GM12878 (cell line): Measurements from ENCODE around the gene CCDC47. TPM values are rescaled to one million over a fixed set of nuclear protein-coding genes. Genes with fewer than 3 reads are reported as not detected.
"Not testable (repeated sequence)": the region's sequence is repeated elsewhere in the genome, so short reads cannot be mapped to it uniquely, and the experiment has no call there.

ENCODE experiments used
- ATAC-seq: fragments of 200-7000 bp; cut with Tn5 transposase; 3 replicates; pipeline ENCODE4 v1.9.1; 2020; ENCODE audit warnings: mild to moderate bottlenecking, moderate library complexity
- BruUV-seq: library from RNA; stranded (reverse); fragments of 400-500 nt; replicated peaks from 2 replicates; lab custom pipeline; 2021; lab: Mats Ljungman, UMichigan
- CTCF ChIA-PET: fragments of 300-600 bp; sonication (Branson Sonifier 250); formaldehyde crosslinking; extraction: SDS; loops from one replicate; lab custom pipeline; 2021; ENCODE audit warnings: inconsistent platforms; lab: Yijun Ruan, JAX
- POLR2A ChIA-PET: fragments of 350-600 bp; formaldehyde crosslinking; extraction: SDS; loops from one replicate; lab custom pipeline; 2021; ENCODE audit warnings: inconsistent platforms; lab: Charles Lee
- RAD21 ChIA-PET: fragments of 300-600 bp; sonication (Branson Sonifier 250); formaldehyde crosslinking; loops from one replicate; lab custom pipeline; 2023; ENCODE audit warnings: antibody characterized with exemption; ENCODE audit not compliant: unreplicated experiment; lab: Charles Lee
- SMC1A ChIA-PET: fragments of 300-600 bp; sonication (Branson Sonifier 250); formaldehyde crosslinking; loops from one replicate; lab custom pipeline; 2023; ENCODE audit not compliant: unreplicated experiment, uncharacterized antibody; lab: Charles Lee
- DNase-seq: peaks from one replicate; pipeline ENCODE4 v3.0.0-alpha.2; 2011; ENCODE audit warnings: low read depth, low spot score
- FAIRE-seq: peaks from 3 replicates; lab custom pipeline; 2011; peaks lifted over from hg19 to GRCh38; lab: Jason Lieb, UNC
- H2AFZ ChIP-seq: 2 replicates; pipeline ENCODE4 v1.6.0; 2011; ENCODE audit warnings: low read depth, low read length, control low read depth; ENCODE audit not compliant: control insufficient read depth
- H3K27ac ChIP-seq: 2 replicates; pipeline ENCODE4 v1.5.1; 2011; ENCODE audit warnings: control low read depth; ENCODE audit not compliant: control insufficient read depth, insufficient read depth
- H3K27me3 ChIP-seq, 2 experiments: replicated peaks in 1 of 2; 2 replicates each; pipeline versions ENCODE4 v1.6.0 to v1.6.1; 2011; ENCODE audit warnings: low read length in 1 of 2; ENCODE audit not compliant: control insufficient read depth in 2 of 2, insufficient read depth in 2 of 2
- H3K36me3 ChIP-seq, 2 experiments: 2 replicates each; pipeline ENCODE4 v1.5.1; 2011; ENCODE audit warnings: low read length in 1 of 2; ENCODE audit not compliant: control insufficient read depth in 2 of 2, insufficient read depth in 2 of 2
- H3K4me1 ChIP-seq: 2 replicates; pipeline ENCODE4 v1.6.1; 2011; ENCODE audit warnings: mild to moderate bottlenecking, low read length, moderate library complexity, mixed read lengths; ENCODE audit not compliant: control insufficient read depth, insufficient read depth
- H3K4me2 ChIP-seq: 2 replicates; pipeline ENCODE4 v1.6.0; 2011; ENCODE audit warnings: control low read depth; ENCODE audit not compliant: control insufficient read depth, insufficient read depth
- H3K4me3 ChIP-seq: fragments of 200-600 bp; sonication (generic); 2 replicates; pipeline ENCODE4 v1.5.1; 2016
- H3K79me2 ChIP-seq: 2 replicates; pipeline ENCODE4 v1.6.0; 2011; ENCODE audit warnings: low read length; ENCODE audit not compliant: control insufficient read depth, insufficient read depth
- H3K9ac ChIP-seq: 2 replicates; pipeline ENCODE4 v1.8.0; 2011; ENCODE audit warnings: low read length, control low read depth, mixed read lengths; ENCODE audit not compliant: control insufficient read depth, insufficient read depth
- H3K9me3 ChIP-seq: replicated peaks from 3 replicates; pipeline ENCODE4 v1.5.1; 2011; ENCODE audit warnings: mild to moderate bottlenecking, low read length; ENCODE audit not compliant: control insufficient read depth, insufficient read depth
- H4K20me1 ChIP-seq: 2 replicates; pipeline ENCODE4 v1.6.0; 2011; ENCODE audit not compliant: control insufficient read depth, insufficient read depth
- BCL11A ChIP-seq: IDR thresholded peaks from 2 replicates; pipeline ENCODE4 v1.6.1; 2011; ENCODE audit warnings: low read depth, low read length
- GABPA ChIP-seq: IDR thresholded peaks from 2 replicates; pipeline ENCODE4 v1.6.1; 2014; ENCODE audit warnings: antibody characterized with exemption, low read depth, mild to moderate bottlenecking, inconsistent platforms
- JUND ChIP-seq: IDR thresholded peaks from 2 replicates; pipeline ENCODE4 v1.6.1; 2012; ENCODE audit warnings: low read depth, mild to moderate bottlenecking, low read length, improper control_type of control experiment, moderate library complexity
- ZSCAN29 ChIP-seq: fragments of 450-650 bp; IDR thresholded peaks from 2 replicates; pipeline ENCODE4 v1.6.1; 2017; ENCODE audit warnings: mild to moderate bottlenecking, moderate library complexity
- WGBS: methylation state at CpG from one replicate; pipeline ENCODE4 v1.1.6; 2016; ENCODE audit warnings: low lambda C conversion rate; ENCODE audit not compliant: insufficient replicate concordance, insufficient coverage; ENCODE audit errors: missing lambda C conversion rate; 5-methylcytosine and 5-hydroxymethylcytosine counted together
- in situ Hi-C: fragments of 300-500 bp; cut with MboI; formaldehyde crosslinking; loops from 9 replicates; pipeline ENCODE4 v1.14.3; 2018; ENCODE audit warnings: mixed read lengths
- intact Hi-C: fragments of 100-400 bp; cut with micrococcal nuclease; formaldehyde crosslinking; loops from one replicate; pipeline ENCODE4 v1.14.2; 2022; ENCODE audit not compliant: unreplicated experiment
- polyA plus RNA-seq, 11 experiments: library from polyadenylated mRNA; depleted of rRNA in 4 of 11; unstranded in 6 of 11; stranded (reverse) in 5 of 11; fragments of >200 nt; fragmentation: Nextera tagmentation in 4 of 11; fragmentation: Illumina TruSeq in 1 of 11; extraction: Ambion mirVana in 4 of 11; extraction: Trizol in 1 of 11; gene quantifications; 1 replicate in 1 of 11; 2 replicates in 10 of 11; pipeline versions ENCODE4 v1.2.1 to v1.2.3, GENCODE V29; 2011 to 2016; ENCODE audit warnings: inconsistent platforms in 2 of 11, missing spikeins in 2 of 11, low read depth in 1 of 11
- total RNA-seq, 4 experiments: library from RNA; depleted of rRNA in 3 of 4; stranded (reverse); fragments of >200 nt in 3 of 4; fragmentation: Illumina TruSeq in 1 of 4; extraction: Trizol in 1 of 4; gene quantifications; 2 replicates each; pipeline versions ENCODE4 v1.2.1 to v1.2.3, GENCODE V29; 2013 to 2021
- TF ChIP-seq, protein P1 (sequence below): fragments of 150-350 bp; IDR thresholded peaks from 2 replicates; pipeline ENCODE4 v1.6.1; 2014; ENCODE audit warnings: mild to moderate bottlenecking, low read depth, low read length

CCDC47 gene
- total and polyA plus RNA-seq, 10 of the 15 experiments (the other 5 are each of a cell fraction or from before 2014, with no cell fraction given): 13.6 to 81.4 (median 58.9) TPM

DNA sequence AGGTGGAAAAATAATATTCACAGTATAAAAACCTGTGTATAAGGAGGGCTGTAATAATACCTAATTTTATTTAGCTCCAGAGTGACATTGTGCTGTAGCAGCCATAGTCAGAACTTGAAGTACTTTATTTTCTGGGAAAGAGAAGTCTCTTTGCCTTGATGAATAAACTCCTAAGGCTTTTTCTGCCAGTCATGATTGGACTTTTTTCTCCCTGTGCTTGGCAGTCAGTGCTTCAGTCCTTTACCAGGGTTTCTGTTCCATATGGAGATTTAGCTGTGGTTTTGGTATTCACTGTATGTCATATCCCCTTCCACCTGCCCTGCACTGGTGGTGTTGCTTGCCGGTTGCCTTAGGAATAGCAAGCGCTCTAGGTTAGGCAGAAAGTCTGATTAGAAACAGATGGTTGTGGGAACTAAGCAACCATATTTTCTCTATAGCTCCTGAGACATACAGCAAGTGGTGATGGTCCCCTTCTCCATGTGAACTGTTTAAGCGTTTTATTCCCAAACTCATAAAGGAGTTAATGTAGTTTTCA, 25.2 kb upstream of the CCDC47 start:
- H3K9me3 ChIP-seq: no peaks in the 10 kb centered on the region
- no peak for ATAC-seq
- WGBS: 76% methylated on average over 3 of the region's 3 CpGs
- TF ChIP-seq, protein P1, sequence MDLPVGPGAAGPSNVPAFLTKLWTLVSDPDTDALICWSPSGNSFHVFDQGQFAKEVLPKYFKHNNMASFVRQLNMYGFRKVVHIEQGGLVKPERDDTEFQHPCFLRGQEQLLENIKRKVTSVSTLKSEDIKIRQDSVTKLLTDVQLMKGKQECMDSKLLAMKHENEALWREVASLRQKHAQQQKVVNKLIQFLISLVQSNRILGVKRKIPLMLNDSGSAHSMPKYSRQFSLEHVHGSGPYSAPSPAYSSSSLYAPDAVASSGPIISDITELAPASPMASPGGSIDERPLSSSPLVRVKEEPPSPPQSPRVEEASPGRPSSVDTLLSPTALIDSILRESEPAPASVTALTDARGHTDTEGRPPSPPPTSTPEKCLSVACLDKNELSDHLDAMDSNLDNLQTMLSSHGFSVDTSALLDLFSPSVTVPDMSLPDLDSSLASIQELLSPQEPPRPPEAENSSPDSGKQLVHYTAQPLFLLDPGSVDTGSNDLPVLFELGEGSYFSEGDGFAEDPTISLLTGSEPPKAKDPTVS: no peak
- TF ChIP-seq ZSCAN29 (no peak), GABPA (no peak), JUND (no peak), BCL11A (no peak)
- TF ChIP-seq, all 136 proteins: peak for 0
- POLR2A ChIA-PET: interaction anchor here (1.1 kb wide), 1 partner anchor 14 kb away, joined by 3 read pairs; no protein-coding TSS in a partner anchor
- H3K4me3 ChIP-seq: no peak overlapping the region
- SMC1A ChIA-PET: interaction anchor here (0.7 to 1.6 kb wide), 8 partner anchors 8 to 100 kb away, joined by 3 to 4 read pairs (median 3); no protein-coding TSS in a partner anchor
- H3K9ac ChIP-seq: no peak overlapping the region
- no TSS peak for BruUV-seq
- in situ Hi-C loops (no loop called here), intact Hi-C loops (no loop called here)
- RAD21 ChIA-PET: interaction anchor here (1.0 kb wide), 1 partner anchor 12 kb away, joined by 3 read pairs; no protein-coding TSS in a partner anchor
- peaks cover 2% of the 10 kb centered on the region; the same call in 1 of the 2 replicates for H3K79me2 ChIP-seq
- no peaks in the 10 kb centered on the region for H3K27me3 ChIP-seq
- CTCF ChIA-PET: interaction anchor here (2.1 kb wide), 1 partner anchor 10 kb away, joined by 4 read pairs; no protein-coding TSS in a partner anchor
- no peaks in the 10 kb centered on the region; the same call in 1 of the 2 replicates for H4K20me1 ChIP-seq
- FAIRE-seq (no peak), DNase-seq (no peak)
- no peak overlapping the region for H3K4me2 ChIP-seq
- H3K4me1 ChIP-seq: no peaks in the 10 kb centered on the region
- H3K27ac ChIP-seq: no peak overlapping the region
- no peak overlapping the region for H2AFZ ChIP-seq
- H3K36me3 ChIP-seq: peaks cover 9 to 53% of the 10 kb centered on the region in 2 experiments

DNA sequence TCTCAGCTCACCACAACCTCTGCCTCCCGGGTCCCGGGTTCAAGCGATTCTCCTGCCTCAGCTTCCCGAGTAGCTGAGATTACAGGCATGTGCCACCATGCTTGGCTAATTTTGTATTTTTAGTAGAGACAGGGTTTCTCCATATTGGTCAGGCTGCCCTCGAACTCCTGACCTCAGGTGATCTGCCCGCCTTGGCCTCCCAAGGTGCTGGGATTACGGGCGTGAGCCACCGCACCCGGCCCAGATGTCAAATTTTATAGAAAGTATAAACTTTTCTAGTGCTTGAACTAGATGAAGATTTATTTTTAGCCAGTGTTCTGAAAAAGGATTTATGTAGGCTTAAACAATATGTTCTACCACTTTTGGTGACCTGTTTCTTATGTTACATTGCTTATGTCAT, 23.0 kb upstream of the CCDC47 start:
- POLR2A ChIA-PET: interaction anchor here (1.2 kb wide), 1 partner anchor 10 kb away, joined by 3 read pairs; no protein-coding TSS in a partner anchor
- H3K4me3 ChIP-seq, ATAC-seq, intact Hi-C loops, in situ Hi-C loops, H3K27ac ChIP-seq, H3K27me3 ChIP-seq, H3K9me3 ChIP-seq, H3K9ac ChIP-seq, BruUV-seq, RAD21 ChIA-PET, SMC1A ChIA-PET, H3K79me2 ChIP-seq, DNase-seq, H4K20me1 ChIP-seq, FAIRE-seq, H3K4me1 ChIP-seq, H3K4me2 ChIP-seq, H2AFZ ChIP-seq: not testable (repeated sequence)
- CTCF ChIA-PET: interaction anchor here (1.1 kb wide), 2 partner anchors 31 to 390 kb away, joined by 3 read pairs; partner anchors contain the start of gene PSMC5
- peaks cover 11 to 53% of the 10 kb centered on the region in 2 experiments for H3K36me3 ChIP-seq
- WGBS: 90% methylated on average over 10 of the region's 10 CpGs
